ENCODE results near the gene TPM1. TPM values are rescaled to one million over a fixed set of nuclear protein-coding genes. Genes with fewer than 3 reads are reported as not detected.

Gene TPM1
- total and polyA plus RNA-seq, 10 of the 15 experiments (the other 5 are each of a cell fraction or from before 2014, with no cell fraction given), result 0.43 to 10.0 (median 2.4) TPM

DNA sequence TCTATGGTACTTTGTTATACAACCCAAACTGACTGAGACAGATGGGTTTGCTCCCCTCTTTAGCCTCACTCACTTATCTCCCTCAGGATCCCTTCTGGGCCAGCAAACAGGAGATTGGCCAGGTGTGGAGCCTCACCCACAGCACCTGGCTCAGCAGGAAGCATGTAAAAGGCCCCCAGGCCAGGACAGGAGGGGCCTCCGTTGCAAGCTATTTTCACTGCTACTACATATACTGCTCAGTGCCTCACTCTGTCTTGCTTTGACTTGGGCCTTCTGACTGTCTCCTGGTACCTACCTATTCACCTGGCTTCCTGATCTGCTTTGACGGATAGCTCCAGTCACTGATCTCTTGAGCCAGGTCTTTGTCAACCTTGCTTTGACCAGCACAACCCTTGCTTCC, 20.4 kb upstream of the TPM1 start (continued):
- TF ChIP-seq, protein P1, sequence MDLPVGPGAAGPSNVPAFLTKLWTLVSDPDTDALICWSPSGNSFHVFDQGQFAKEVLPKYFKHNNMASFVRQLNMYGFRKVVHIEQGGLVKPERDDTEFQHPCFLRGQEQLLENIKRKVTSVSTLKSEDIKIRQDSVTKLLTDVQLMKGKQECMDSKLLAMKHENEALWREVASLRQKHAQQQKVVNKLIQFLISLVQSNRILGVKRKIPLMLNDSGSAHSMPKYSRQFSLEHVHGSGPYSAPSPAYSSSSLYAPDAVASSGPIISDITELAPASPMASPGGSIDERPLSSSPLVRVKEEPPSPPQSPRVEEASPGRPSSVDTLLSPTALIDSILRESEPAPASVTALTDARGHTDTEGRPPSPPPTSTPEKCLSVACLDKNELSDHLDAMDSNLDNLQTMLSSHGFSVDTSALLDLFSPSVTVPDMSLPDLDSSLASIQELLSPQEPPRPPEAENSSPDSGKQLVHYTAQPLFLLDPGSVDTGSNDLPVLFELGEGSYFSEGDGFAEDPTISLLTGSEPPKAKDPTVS (IDR thresholded peaks at IDR 0.05; ENCODE audit: low read depth, low read length), result no peak
- TF ChIP-seq ZNF207 (IDR thresholded peaks at IDR 0.05; ENCODE audit: borderline replicate concordance), result no peak

DNA sequence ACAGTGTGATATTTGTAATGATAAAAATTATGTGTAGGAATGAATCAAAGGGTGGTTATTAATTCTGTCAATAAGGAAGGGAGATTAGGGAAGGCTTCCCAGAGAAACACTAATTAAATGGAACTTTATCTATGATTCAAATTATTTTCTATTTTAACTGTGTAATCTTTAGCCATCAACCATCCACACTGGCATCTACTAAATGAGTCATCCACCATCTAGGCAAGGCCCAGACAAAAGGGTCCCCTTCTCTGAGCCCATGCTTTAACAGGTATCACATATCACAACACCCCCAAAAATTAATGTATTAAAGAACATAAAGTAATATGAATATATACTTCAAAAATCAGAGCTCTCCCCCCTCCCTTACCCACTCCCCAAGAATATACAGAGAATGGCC, 19.9 kb upstream of the TPM1 start:
- H3K79me2 ChIP-seq (ENCODE audit: control insufficient read depth, insufficient read depth, low read length), result no peaks in the 10 kb centered on the region
- intact Hi-C loops (cut with micrococcal nuclease; ENCODE audit: unreplicated experiment), result no loop called here
- no peak overlapping the region for H3K4me2 ChIP-seq (ENCODE audit: control insufficient read depth, insufficient read depth)
- ChIA-PET POLR2A (no interaction called here), SMC1A (ENCODE audit: uncharacterized antibody, unreplicated experiment) (no interaction called here), CTCF (interaction anchor here (0.6 to 1.5 kb wide), 3 partner anchors 8 to 25 kb away, joined by 3 to 5 read pairs (median 3); no protein-coding TSS in a partner anchor), RAD21 (ENCODE audit: unreplicated experiment) (no interaction called here)
- in situ Hi-C loops (cut with MboI), result no loop called here
- TF ChIP-seq EZH2 (IDR thresholded peaks at IDR 0.05; ENCODE audit: borderline replicate concordance, control insufficient read depth, low read depth, low read length) (no peak), POU2F2 (IDR thresholded peaks at IDR 0.05; ENCODE audit: borderline replicate concordance, low read depth, low read length) (no peak), SUPT20H (IDR thresholded peaks at IDR 0.05; ENCODE audit: borderline replicate concordance, control insufficient read depth, low read depth, low read length) (no peak), TCF12 (IDR thresholded peaks at IDR 0.05; ENCODE audit: low read depth, low read length) (no peak), NFYB (IDR thresholded peaks at IDR 0.05; ENCODE audit: insufficient read depth, low read depth, low read length) (no peak), GATAD2B (conservative IDR thresholded peaks at IDR 0.05; ENCODE audit: low read depth) (no peak), STAT1 (conservative IDR thresholded peaks at IDR 0.05) (no peak), SP1 (IDR thresholded peaks at IDR 0.05; ENCODE audit: low read depth, low read length) (no peak), GABPA (IDR thresholded peaks at IDR 0.05; ENCODE audit: low read depth) (no peak), ATF7 (IDR thresholded peaks at IDR 0.05; ENCODE audit: low read depth) (no peak)
- TF ChIP-seq, protein P2, sequence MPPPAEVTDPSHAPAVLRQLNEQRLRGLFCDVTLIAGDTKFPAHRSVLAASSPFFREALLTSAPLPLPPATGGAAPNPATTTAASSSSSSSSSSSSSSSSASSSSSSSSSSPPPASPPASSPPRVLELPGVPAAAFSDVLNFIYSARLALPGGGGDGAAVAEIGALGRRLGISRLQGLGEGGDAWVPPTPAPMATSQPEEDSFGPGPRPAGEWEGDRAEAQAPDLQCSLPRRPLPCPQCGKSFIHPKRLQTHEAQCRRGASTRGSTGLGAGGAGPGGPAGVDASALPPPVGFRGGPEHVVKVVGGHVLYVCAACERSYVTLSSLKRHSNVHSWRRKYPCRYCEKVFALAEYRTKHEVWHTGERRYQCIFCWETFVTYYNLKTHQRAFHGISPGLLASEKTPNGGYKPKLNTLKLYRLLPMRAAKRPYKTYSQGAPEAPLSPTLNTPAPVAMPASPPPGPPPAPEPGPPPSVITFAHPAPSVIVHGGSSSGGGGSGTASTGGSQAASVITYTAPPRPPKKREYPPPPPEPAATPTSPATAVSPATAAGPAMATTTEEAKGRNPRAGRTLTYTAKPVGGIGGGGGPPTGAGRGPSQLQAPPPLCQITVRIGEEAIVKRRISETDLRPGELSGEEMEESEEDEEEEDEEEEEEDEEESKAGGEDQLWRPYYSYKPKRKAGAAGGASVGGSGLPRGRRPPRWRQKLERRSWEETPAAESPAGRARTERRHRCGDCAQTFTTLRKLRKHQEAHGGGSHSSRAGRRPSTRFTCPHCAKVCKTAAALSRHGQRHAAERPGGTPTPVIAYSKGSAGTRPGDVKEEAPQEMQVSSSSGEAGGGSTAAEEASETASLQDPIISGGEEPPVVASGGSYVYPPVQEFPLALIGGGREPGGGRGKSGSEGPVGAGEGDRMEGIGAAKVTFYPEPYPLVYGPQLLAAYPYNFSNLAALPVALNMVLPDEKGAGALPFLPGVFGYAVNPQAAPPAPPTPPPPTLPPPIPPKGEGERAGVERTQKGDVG (CRISPR knock-in tag; IDR thresholded peaks at IDR 0.05), result no peak
- no peaks in the 10 kb centered on the region for H3K4me1 ChIP-seq (ENCODE audit: control insufficient read depth, insufficient read depth, low read length)
- no peaks in the 10 kb centered on the region for H3K36me3 ChIP-seq (ENCODE audit: control insufficient read depth in 2 of 2, insufficient read depth in 2 of 2, low read length in 1 of 2)
- no TSS peak for BruUV-seq (replicated peaks)
- no peaks in the 10 kb centered on the region for H4K20me1 ChIP-seq (ENCODE audit: control insufficient read depth, insufficient read depth)
- H2AFZ ChIP-seq (ENCODE audit: control insufficient read depth, low read depth, low read length), result no peak overlapping the region
- DNase-seq (ENCODE audit: low read depth, low spot score) (no peak), FAIRE-seq (no peak), ATAC-seq (no peak)
- no peaks in the 10 kb centered on the region for H3K9me3 ChIP-seq (replicated peaks; ENCODE audit: control insufficient read depth, insufficient read depth, low read length)
- H3K27me3 ChIP-seq (replicated peaks in 1 of 2; ENCODE audit: control insufficient read depth in 2 of 2, insufficient read depth in 2 of 2, low read length in 1 of 2), result peaks cover 1 to 2% of the 10 kb centered on the region in 2 experiments; a peak in 2 of 4 replicates
- no peak overlapping the region for H3K27ac ChIP-seq (ENCODE audit: control insufficient read depth, insufficient read depth)
- H3K4me3 ChIP-seq, result no peak overlapping the region
- no peak overlapping the region for H3K9ac ChIP-seq (ENCODE audit: control insufficient read depth, insufficient read depth, low read length)

Data from GM12878 (cell line).